Activated CD8-positive, alpha-beta memory T cell treated with anti-CD3 and anti-CD28 coated beads, Interleukin-2, amount 50 U/mL, for 1 hour (primary cell): ENCODE results near the gene CENPB.

Experiments used
- DNase-seq: peaks from one replicate; pipeline ENCODE4 v3.0.0-alpha.2; 2020; ENCODE audit errors: extremely low read depth

The CENPB gene

DNA sequence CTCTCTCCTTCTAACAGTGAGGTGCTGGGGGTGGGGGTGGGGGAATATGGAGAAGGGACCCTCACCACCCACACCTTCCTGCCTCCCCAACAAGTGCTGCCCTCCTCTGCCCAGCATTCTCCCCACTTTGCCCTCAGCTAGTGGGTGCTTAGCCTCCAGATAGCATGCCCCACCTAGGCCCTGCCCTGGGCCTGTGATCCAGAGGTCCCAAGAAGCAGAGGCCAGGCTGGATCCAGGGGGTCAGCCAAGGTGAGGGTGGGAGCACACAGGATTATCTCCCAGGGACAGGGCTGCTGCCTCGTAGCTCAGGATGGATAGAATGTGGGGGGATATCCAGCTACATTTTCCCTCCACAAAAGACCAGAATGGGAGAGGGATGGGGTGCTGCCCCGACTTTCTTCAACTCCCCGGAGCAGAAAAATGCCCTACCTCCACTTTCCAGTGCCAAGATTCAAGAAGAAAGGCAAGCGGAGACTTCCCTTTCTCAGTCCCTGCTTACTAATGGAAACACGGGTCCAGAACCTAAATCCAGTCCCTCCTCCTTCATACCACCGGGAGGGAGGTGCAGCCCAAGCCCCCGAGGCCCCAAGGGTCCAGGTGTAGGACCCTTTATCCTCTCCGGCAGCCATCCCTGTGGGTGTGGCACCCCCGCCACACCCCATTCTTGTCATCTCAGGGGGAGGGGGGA is 20.0 kb downstream of the CENPB start:
- no peak for DNase-seq

DNA sequence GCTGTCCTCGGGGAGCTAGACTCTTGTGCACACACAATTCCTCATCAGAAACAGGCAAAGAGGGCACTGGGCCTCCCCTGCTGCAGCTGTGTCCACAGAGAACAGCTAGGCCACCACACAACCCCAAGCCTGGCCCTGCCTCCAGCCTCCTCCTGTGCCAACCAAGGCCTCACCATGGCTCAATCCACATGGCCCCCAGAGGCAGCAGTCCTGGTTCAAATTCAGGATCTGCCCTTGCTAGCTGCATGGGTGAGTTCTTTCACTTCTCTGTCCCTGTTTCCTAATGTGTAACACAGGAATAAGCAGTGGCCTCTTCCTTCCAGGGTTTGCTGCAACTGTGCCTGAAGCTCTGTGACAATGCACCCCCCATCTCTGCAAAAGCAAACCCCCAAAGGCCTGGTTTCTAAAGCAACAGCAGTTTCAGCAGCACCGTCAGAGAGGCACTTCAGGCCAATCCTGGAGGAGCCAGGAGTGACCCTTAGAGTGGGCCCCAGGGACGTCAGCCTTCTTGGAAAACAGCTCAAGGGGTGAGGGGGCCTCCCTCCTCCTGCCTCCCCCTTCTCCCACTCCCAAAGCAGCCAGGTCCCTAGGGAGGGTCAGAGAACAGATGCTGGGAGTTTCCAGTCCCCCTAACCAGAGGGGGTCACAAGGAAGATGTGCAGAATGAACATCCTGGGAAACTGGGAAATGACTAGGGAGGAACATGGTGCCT is 21.2 kb downstream of the CENPB start:
- no peak for DNase-seq

DNA sequence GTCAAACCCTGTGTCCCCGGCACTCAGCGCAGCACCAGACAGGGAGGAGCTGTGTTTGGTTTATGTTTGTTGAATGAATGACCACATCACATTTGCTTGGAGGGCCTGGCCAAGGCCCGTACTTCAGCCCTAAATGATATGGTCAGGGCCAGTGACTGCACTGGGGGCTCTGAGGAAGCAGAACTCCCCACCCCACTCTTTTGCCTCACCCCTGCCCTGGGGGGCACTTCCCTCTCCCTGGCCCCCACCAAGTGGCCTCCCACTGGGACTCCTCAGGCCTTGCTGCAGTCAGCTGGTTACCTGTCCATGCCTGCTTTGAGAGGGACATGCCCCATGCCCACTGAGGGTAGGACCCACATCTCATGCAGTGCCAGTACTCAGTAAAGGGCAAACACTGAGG is 21.9 kb downstream of the CENPB start:
- DNase-seq = no peak

DNA sequence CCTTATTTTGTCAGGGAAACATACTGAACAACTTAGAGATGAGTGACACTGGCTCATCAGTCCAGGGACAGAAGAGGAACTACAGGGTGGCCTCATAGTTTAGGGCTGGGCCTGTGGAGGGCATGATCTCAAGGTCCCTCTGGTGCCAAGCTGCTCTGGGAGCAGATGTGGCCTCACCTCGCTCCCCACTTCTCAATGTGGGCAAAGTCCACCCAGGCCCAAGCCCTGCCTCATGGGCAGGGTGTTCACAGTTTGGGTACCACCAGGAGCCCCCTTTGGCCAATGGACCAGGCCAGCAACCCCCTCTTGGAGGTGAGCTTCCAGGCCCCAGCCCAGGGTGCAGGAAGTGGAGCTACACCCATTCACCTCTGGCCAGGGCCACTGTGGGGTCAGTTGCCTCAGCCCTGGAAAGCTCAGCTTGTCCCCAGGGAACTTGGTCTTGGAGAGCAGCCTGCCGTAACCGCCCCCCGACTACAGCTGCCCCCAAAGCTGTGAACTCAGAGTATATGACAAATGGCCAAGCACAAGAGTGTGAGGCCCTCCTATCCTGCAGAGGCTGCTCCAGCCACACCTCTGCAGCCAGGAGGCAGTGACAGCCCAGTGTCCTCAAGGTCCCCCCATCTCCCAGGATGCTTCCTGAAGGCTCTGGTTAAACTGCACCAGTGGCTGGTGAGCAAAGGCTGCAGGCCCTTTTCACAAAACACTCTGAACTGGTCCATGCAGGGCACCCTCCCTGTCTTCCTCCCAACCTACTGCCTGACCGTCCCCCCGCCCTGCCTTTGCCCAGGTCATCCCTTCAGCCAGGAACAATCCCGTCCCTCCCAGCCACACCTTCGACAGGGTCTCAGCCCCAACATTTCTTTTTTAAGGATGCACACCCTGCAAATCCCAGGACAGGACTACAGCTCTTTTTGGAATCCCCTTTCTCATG is 22.6 kb downstream of the CENPB start:
- DNase-seq = no peak

DNA sequence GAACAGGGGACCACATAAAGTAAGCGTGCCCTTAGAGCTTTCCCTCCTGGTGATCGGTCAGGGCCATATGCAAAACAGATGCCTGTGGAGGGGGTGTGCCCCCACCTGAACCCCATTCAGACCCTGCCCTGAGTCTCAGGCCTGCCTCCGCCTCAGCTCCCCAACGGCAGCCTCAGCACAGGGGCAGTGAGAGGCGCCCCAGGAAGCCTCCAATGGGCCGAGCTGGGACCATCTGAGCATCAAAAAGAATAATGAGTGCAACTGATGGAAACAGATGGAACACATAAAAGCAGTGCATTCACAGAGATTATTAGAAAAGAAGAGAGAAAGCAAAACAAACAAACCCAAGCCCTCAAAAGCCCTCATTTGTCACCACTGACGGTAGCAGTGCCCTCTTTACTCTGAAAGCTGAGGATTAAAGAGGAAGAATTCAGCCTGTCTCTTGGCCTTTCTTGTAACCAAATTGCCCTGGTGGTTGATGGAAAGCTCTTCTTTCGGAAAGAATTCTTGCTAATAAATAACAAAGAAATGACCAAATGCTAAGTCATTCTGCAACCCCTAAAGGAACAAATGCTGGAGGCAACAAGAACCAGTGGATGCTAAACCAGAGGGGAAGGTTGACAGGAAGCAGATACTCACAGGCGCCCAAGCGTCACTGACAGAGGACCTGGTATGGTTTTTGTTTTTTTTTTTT is 25.7 kb downstream of the CENPB start:
- DNase-seq = no peak

DNA sequence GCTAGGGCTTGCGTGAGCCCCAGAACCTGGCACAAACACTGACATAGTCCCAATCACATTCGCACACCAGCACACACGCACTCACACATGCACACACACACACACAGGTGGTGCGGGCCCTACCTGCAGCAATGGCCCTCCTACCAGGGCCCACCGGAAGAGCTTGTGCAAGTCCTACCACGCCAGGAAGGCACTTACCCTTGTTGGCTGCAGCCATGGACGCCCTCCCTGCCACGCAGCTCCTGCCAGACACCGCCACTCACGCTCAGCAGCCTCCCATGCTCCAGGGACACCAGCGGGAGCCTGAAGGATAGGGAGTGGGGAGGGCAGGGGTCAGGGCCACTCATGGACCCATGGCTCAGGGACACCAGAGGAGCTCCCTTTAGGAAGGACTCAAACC is 26.7 kb downstream of the CENPB start:
- DNase-seq = no peak

DNA sequence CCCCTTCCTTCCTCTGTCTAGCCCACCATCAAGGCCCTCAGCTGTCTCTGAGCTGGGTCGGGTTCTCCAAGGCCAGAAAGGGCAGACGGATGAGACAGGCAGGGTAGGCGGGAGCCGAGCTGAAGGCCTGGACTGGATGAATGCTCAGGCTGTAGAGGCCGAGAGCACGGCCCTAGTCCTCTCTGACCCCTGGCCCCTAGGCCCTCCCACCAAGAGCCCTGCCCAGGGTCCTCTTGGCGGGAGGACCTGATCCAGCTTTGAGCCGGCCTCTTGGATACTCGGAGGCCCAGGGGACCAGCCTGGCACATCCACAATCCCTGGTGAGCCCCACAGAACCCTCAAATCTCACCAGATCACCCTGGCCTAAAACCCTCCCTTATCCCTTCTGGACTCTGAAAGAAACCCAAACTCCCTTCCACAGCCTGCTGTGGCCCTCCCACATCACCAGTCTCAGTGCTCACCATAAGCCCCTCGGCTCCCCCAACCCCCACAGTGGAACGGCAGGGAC is 27.2 kb downstream of the CENPB start:
- no peak for DNase-seq

DNA sequence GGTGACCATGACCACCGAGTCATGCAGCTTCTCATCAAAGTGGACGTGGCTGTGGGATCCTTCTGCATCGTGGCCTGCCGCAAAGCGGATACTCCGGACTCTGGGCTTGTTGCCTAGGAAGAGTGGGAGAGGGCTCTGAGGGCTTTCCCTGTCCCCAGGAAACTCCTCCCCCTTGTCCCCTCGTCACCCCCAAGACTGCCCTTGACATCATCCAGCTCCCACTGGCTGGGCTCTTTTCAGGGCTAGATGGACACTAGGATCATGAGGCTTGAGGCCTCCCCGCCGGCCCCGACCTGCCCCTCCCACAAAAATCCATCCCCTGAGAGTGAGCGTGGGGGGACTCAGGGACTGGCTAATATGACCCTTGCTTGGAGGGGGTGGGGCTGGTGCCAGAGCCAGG is 28.0 kb downstream of the CENPB start:
- DNase-seq = no peak

DNA sequence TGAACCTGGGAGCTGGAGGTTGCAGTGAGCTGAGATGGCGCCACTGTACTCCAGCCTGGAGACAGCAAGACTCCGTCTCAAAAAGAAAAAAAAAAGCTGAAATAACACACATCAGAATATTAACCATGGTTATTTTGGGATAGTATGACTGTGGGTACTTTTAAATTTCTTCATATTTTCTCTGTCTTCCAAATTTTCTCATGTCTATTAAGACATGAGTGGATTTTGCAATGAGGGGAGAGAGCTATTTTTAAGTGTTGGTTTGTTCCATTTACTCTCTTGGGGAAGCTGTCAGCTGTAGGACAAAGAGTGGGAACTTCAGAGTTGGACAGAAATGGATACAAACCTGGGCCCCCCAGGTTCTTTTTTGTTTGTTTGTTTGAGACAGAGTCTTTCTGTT is 29.3 kb downstream of the CENPB start:
- DNase-seq = no peak

DNA sequence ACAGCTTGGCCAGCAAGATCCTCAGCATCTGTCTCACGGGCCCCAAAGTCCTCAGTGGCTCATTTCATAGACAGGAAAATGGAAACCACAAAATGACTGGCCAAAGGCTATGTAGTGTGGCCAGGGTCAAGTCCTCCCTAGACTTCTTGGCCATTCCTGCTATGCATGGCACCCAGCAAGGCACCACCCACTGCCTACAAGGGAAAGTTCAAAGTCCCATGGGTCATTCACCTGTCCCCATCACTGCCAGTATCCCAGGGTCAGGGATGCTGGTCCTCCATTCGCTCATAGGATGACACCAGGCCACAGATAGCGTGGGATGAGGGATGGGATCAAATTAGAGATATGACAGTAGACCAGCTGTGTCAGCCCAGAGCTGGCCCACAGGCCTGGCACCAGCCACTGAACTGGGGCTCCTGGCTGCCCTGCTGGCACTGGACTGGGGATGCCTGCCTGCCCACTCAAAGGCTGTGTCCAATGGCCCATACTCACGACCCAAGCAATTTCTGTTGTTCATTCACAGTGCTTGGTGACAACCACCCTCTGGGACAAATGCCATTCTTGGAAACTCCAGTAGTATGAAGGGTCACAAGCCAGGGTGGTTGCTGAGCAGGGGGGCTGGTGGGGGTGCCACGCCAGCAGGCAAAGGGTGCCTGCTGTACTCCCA is 30.6 kb downstream of the CENPB start:
- no peak for DNase-seq

DNA sequence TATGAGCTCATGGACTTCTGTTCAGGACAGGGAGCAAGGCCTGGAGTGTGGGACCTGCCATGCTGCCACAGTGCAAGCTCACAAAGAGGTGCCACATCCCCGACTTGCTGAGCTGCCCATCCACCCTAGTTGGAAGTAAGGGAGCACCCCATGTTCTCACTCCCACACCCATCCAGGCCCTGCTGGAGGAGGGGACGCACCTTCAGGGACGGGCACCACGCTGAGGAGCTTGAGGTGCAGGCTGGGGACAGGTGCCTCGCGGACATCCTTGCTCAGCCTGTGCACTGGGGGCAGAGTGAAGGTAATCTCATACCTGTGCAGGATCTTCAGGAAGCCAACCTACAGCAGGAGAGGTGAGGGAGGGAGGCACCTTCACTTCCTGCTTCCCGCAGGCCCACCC is 31.3 kb downstream of the CENPB start:
- DNase-seq = no peak

DNA sequence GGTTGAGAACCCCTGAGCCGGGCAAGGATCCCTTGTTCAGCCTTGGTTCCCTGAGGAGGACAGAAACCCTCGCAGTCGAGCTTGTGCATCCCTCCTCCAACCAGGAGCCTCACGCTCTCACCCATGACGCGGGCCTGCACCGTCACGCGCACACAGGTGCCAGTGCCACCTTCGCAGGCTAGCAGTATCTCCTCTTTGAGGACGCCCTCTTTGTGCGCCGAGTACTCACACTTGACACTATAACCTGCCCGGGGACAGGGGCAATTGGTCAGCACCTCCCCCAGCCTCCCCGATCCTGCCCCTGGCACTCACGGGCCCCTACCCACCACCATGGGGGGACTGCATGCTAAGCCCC is 32.3 kb downstream of the CENPB start:
- no peak for DNase-seq

DNA sequence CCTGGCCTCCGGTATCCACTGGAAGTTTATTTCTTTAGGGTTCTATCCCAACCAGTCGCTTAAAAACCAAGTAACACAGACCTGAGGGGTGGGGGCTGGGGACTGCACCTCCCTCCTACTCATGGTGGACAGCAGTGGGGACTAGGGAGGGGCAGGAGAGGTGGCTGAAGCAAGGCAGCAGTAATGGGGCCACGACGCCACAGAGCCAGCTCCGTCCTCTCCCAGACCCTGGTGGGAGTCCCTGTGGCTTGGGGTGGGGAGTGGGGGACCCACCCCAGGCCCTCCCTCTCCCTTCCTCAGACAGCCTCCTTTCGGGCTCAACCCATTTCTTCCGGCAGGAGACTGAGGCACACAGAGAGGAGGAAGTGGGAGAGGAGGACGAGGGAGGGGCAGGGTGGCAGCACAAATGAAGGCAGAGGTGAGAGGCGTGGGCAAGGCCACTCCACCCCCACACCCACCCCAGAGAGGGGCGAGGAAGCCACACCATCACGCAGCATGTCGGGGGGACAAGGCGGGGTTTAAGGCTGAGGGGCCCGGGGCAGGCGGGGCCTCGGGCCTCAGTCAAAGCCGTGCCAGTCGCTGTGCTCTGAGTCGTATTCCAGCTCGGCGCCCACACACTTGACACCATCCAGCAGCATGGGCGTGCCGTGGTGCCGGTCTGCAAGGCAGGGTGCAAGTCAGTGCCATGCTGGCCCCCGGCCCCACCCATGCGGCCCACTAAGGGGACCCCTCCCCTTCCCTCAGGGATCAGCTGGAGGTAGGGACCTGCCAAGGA is 32.9 kb downstream of the CENPB start:
- no peak for DNase-seq

DNA sequence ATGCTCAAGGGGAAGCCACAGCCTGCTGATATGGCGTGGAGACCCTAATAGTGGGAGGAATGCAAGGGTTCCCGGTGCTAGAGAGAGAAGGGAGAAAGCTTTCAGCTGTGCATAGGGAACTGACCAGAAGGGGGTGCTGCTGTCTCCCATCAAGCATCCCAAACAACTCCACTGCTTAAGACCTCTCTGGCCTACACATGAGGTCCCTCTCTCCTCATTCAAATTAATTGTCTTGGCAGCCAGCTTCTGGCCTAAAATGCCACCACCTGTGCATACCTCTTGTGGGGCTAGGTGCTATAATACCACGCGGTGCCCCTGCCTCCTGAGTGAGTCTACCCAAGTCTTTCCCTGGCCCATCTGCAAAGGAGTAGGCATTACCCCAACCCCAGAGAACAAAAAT is 33.4 kb downstream of the CENPB start:
- no peak for DNase-seq

DNA sequence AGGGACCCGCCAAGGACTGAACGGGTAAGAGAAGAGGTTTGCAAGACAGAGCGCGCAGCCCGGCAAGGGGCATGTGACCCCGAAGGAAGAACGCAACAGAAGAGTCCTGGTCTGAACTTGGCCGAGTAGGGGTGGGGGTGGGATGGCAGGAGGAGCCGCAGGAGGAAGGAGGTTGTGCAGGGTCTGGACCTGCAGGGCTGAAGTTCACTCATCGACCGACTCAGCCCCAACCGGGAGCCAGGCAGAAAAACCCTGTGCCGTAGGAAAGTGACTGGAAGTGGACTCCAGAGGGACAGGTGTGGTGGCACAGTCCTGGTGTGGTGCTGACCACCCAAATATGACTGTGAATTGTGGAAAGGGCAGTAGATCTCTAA is 34.2 kb downstream of the CENPB start:
- no peak for DNase-seq

DNA sequence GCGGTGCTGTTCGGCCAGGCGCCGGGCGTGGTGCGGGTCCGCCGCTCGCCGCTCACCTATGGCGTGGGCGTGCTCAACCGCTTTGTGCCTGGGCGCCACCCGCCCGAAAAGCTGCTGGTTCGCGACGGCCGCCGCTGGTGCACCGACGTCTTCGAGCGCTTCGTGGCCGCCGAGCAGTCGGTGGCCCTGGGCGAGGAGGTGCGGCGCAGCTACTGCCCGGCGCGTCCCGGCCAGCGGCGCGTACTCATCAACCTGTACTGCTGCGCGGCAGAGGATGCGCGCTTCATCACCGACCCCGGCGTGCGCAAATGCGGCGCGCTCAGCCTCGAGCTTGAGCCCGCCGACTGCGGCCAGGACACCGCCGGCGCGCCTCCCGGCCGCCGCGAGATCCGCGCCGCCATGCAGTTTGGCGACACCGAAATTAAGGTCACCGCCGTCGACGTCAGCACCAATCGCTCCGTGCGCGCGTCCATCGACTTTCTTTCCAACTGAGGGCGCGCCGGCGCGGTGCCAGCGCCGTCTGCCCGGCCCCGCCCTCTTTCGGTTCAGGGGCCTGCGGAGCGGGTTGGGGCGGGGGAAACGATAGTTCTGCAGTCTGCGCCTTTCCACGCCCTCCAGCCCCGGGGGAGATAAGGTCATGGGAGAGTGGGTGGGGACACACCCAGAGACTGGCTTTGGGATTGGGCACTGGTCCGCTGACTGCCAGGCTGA is 34.7 kb downstream of the CENPB start:
- no peak for DNase-seq

DNA sequence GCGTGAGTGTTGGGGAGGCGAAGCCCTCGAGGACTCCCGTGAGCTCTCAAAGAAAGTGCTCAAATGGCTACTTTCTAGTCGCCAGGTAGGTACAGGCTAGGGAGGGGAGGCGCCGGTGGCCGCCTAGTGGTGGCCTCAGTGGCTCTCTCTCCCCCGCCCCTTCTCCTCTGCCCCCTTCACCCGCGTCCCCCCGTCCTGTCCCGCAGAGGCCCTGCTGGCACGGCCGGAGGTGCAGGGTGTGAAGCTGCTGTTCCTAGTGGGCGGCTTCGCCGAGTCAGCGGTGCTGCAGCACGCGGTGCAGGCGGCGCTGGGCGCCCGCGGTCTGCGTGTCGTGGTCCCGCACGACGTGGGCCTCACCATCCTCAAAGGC is 35.2 kb downstream of the CENPB start:
- no peak for DNase-seq

DNA sequence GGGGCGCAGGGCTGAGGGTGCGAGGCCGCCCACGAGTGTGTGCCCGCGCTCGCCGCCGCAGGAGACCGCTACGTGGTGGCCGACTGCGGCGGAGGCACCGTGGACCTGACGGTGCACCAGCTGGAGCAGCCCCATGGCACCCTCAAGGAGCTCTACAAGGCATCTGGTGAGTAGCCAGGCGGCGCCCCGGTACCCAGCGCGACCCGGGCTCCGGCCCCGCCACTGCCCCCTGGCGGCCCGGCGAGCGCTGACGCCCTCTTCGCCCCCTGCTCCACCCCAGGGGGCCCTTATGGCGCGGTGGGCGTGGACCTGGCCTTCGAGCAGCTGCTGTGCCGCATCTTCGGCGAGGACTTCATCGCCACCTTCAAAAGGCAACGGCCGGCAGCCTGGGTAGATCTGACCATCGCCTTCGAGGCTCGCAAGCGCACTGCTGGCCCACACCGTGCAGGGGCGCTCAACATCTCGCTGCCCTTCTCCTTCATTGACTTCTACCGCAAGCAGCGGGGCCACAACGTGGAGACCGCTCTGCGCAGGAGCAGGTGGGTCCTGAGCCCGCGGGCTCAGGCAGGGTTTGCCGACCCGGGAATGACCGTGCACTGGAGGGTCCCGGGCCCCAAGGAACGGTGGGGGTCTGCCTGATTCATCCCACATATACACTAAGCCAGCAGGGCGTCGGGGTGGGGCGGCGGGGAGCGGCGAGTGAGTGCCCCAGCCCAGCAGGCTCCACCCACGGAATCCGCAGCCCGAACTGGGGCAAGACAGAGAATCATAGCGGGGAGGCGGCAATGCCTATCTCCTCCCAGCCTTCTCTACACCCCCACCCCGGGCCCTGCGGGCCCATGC is 36.6 kb downstream of the CENPB start:
- DNase-seq = no peak

DNA sequence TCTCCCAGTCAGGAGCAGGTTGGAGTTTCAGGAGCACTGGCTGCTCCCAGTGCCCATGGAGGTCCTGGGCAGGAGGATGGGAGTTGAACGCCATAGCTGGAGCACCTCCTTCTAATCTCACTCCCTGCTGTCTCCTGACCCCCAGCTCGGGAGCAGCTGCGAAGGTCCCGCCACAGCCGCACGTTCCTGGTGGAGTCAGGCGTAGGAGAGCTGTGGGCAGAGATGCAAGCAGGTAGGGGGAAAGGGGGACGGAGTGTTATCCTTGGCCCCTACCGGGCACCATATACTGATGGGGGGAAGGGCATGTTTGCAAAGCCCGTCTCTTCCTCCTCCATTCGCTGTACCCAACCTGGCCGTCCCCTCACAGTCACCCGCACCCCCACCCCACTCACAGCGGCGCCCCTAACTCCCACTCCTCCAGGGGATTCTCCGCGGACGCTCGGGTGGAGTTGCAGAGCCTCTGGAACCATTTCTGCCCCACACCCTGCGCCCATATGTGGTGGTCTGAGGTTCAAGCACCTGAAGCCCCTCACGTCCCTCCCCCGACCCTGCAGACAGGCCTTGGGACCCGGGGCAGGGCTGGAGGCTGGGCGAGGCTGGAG is 37.4 kb downstream of the CENPB start:
- DNase-seq = no peak
